ENCODE data around the gene DPH7.
"Not testable (repeated sequence)": the region's sequence is repeated elsewhere in the genome, so short reads cannot be mapped to it uniquely, and the experiment has no call there.

DPH7 gene

DNA sequence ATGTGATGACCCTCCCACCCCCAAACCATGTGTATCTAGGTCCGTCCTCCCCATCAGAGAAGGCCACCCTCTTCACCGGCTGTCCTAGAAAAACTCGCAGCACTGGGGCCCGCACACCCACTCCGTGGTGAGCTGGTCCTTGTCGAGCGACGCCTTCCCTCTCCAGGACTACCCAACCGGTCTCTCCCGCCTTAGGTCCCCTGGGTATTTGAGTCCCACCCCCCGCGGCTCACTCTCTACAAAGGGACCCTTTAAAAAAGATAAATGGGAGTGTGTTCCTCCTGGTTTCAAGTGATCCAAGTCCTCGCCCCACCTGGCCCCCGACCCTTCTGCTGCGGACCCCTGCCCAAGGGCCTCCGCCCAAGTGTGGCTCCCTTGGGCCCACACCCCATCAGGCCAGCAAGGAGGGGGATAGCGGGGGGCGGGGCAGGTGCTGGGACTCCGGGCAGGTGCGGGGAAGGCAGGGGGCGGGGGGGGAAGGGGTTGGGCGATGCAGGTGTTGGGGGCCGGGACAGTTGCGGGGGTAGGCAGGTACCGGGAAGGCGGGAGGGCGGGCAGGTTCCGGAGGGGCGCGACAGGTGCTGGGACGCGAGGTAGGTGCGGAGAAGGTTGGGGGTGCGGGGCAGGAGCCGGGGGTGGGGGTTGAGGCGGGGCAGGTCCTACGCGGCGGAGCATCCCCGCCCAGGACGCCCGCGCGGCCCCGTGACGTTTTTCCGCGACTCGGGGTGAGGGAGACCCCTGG, 25.8 kb upstream of the DPH7 start:
- H3K27ac ChIP-seq (ENCODE audit: low read length) = no peak overlapping the region
- H3K36me3 ChIP-seq (ENCODE audit: control insufficient read depth, low read depth, low read length) = no peaks in the 10 kb centered on the region
- H3K9me3 ChIP-seq (ENCODE audit: control insufficient read depth, low read depth, low read length) = no peaks in the 10 kb centered on the region
- H3K9ac ChIP-seq (ENCODE audit: low read length) = no peak overlapping the region
- no peak overlapping the region for H3K4me3 ChIP-seq (ENCODE audit: low read length)
- no peaks in the 10 kb centered on the region for H3K4me1 ChIP-seq (ENCODE audit: control insufficient read depth, low read depth, low read length)
- peaks cover 25% of the 10 kb centered on the region for H3K27me3 ChIP-seq (ENCODE audit: control insufficient read depth, insufficient read depth, low read length)

DNA sequence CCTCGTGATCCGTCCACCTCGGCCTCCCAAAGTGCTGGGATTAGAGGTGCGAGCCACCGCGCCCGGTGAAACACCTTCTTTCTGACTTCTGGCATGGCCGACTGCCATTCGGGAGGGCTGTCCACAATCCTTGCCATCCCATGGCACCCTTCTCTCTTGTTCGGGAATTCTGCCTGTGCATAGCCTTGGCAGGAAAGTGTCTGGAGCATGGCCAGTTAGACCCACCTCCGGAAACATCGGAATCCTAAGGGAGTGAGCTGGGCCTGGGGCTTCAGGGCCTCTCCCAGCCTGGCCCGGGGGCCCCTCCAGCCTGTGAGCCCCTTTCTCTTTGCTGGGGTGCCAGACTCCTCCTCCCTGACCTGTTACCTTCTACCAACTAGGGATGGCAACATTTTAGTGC, 25.2 kb upstream of the DPH7 start:
- H3K9me3 ChIP-seq (ENCODE audit: control insufficient read depth, low read depth, low read length) = no peaks in the 10 kb centered on the region
- no peaks in the 10 kb centered on the region for H3K4me1 ChIP-seq (ENCODE audit: control insufficient read depth, low read depth, low read length)
- H3K9ac ChIP-seq (ENCODE audit: low read length) = no peak overlapping the region
- no peak overlapping the region for H3K4me3 ChIP-seq (ENCODE audit: low read length)
- no peak overlapping the region for H3K27ac ChIP-seq (ENCODE audit: low read length)
- no peaks in the 10 kb centered on the region for H3K36me3 ChIP-seq (ENCODE audit: control insufficient read depth, low read depth, low read length)
- H3K27me3 ChIP-seq (ENCODE audit: control insufficient read depth, insufficient read depth, low read length) = peaks cover 25% of the 10 kb centered on the region

GRCh38 chr9:137602661-137603060, 23.9 kb upstream of the DPH7 start:
- Histone ChIP-seq H3K9ac (ENCODE audit: low read length) (no peak overlapping the region), H3K27ac (ENCODE audit: low read length) (no peak overlapping the region)

DNA sequence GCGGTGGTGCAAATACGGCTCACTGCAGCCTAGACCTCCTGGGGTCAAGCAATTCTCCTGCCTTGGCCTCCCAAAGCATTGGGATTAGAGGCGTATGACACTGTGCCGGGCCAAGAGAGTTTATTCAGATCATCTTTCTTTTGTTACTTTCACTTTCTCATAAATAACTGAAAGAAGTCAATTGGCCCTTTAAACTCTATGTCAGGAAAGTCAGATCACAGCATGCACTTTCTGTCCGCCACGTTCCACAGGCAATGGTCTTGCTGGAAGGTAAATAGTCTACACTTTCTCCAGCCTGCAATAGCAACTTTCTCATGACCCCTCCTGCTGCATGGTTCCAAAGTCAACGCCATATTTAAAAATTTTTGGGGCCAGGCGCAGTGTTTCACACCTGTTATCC, 20.2 kb upstream of the DPH7 start:
- no peaks in the 10 kb centered on the region for H3K4me1 ChIP-seq (ENCODE audit: control insufficient read depth, low read depth, low read length)
- H3K27me3 ChIP-seq (ENCODE audit: control insufficient read depth, insufficient read depth, low read length) = peaks cover 10% of the 10 kb centered on the region
- H3K27ac ChIP-seq (ENCODE audit: low read length) = no peak overlapping the region
- H3K36me3 ChIP-seq (ENCODE audit: control insufficient read depth, low read depth, low read length) = no peaks in the 10 kb centered on the region
- H3K4me3 ChIP-seq (ENCODE audit: low read length) = no peak overlapping the region
- H3K9ac ChIP-seq (ENCODE audit: low read length) = no peak overlapping the region
- H3K9me3 ChIP-seq (ENCODE audit: control insufficient read depth, low read depth, low read length) = no peaks in the 10 kb centered on the region

More at GRCh38 chr9:137602661-137603060, 23.9 kb upstream of the DPH7 start:
- Histone ChIP-seq H3K9me3 (ENCODE audit: control insufficient read depth, low read depth, low read length) (no peaks in the 10 kb centered on the region), H3K27me3 (ENCODE audit: control insufficient read depth, insufficient read depth, low read length) (peaks cover 25% of the 10 kb centered on the region), H3K4me1 (ENCODE audit: control insufficient read depth, low read depth, low read length) (no peaks in the 10 kb centered on the region), H3K36me3 (ENCODE audit: control insufficient read depth, low read depth, low read length) (no peaks in the 10 kb centered on the region), H3K4me3 (ENCODE audit: low read length) (no peak overlapping the region)

GRCh38 chr9:137596577-137596976, 17.9 kb upstream of the DPH7 start:
- H3K9ac ChIP-seq (ENCODE audit: low read length); H3K36me3 ChIP-seq (ENCODE audit: control insufficient read depth, low read depth, low read length): not testable (repeated sequence)

DNA sequence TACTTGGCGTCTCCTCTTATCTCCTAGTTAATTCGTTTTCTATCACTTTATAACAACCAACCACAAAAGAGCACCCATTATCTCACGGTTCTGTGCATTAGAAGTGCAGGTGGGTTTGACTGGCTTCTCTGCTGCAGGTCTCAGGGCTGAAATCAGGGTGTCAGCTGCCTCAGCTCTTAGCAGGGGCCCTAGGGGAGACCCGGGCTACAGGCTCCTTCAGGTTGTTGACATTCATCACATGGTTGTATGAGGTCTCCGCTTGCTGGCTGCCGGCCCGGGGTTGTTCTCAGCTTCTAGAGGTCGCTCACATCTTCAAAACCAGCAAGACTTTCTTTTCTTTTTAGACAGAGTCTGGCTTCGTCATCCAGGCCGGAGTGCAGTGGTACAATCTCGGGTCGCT, 14.5 kb upstream of the DPH7 start:
- Histone ChIP-seq H3K36me3 (ENCODE audit: control insufficient read depth, low read depth, low read length) (peaks cover 8% of the 10 kb centered on the region), H3K9me3 (ENCODE audit: control insufficient read depth, low read depth, low read length) (no peaks in the 10 kb centered on the region), H3K4me1 (ENCODE audit: control insufficient read depth, low read depth, low read length) (peaks cover 6% of the 10 kb centered on the region), H3K27ac (ENCODE audit: low read length) (no peak overlapping the region), H3K27me3 (ENCODE audit: control insufficient read depth, insufficient read depth, low read length) (no peaks in the 10 kb centered on the region), H3K4me3 (ENCODE audit: low read length) (no peak overlapping the region), H3K9ac (ENCODE audit: low read length) (no peak overlapping the region)

More at GRCh38 chr9:137596577-137596976, 17.9 kb upstream of the DPH7 start:
- H3K27me3 ChIP-seq (ENCODE audit: control insufficient read depth, insufficient read depth, low read length); H3K4me3 ChIP-seq (ENCODE audit: low read length); H3K27ac ChIP-seq (ENCODE audit: low read length); H3K9me3 ChIP-seq (ENCODE audit: control insufficient read depth, low read depth, low read length); H3K4me1 ChIP-seq (ENCODE audit: control insufficient read depth, low read depth, low read length): not testable (repeated sequence)

DNA sequence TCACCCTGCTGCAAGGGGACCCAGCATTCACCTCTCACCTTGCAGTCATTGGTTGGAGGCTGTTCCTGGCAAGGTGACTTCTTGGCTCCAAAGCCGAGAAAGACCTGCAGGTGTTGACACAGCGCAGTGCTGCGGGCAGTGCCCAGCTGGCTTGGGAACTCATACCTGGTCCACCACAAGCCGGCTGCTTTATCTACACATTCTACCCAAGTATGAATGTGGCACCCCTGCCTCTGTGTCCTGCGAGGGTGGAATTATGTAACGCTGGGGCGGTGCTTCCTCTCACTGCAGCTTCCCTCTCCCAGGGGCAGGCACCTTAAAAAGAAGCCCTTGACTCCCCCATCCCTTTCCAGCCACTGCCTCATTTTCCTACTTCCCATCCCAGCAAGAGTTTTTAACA, 14.0 kb upstream of the DPH7 start:
- Histone ChIP-seq H3K27ac (ENCODE audit: low read length) (no peak overlapping the region), H3K4me1 (ENCODE audit: control insufficient read depth, low read depth, low read length) (peaks cover 6% of the 10 kb centered on the region), H3K27me3 (ENCODE audit: control insufficient read depth, insufficient read depth, low read length) (no peaks in the 10 kb centered on the region), H3K4me3 (ENCODE audit: low read length) (no peak overlapping the region), H3K36me3 (ENCODE audit: control insufficient read depth, low read depth, low read length) (peaks cover 12% of the 10 kb centered on the region), H3K9ac (ENCODE audit: low read length) (no peak overlapping the region), H3K9me3 (ENCODE audit: control insufficient read depth, low read depth, low read length) (no peaks in the 10 kb centered on the region)

DNA sequence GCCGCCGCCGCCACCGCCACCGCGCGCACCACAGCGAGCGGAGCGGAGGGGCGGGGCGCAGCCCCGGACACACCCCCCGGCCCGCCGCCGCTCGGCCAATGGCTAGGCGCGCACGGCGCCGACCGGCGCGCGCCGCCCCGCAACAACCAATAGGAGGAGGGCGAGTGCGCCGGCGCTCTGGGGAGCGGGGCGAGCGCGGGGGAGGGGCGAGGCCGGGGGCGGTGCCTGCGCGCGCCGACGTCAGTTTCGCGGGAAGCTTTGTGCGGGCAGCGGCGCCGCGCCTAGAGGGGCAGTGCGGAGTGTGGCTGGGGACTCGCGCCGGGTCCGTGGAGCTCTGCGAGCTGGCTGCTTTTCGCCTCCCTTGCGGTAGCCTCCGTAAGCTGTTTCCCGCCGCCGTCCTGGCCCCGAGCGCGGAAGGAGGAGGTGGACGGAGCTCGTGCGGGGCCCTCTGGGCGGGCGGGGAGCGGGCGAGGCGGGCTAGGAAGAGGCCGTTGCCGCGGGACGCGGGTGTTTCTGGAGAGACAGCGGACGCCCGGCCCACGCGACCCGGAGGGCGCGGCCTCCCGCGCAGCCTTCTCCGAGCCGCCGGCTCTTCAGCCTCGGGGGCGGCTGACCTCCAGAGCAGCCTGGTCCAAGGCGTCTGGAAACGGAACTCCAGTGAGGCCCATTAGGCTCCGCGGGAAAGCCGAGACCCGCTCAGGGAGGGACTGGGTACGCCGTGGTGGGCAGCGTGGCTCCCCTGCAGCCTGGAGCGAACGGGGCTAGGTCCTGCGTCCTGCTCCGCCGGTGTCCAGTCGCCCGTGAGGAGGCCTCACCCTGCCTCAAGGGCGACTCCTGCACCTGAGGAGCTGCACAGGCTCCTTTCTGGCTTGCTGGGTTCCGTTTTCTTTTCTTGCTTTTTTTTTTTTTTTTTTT, 12.0 kb upstream of the DPH7 start, which contains the start of gene ZMYND19:
TSS of gene ZMYND19 (minus strand) at position 44 of the 915 bp plus-strand sequence. CDS start 249 bp downstream, outside the sequence.
- Histone ChIP-seq H3K9me3 (ENCODE audit: control insufficient read depth, low read depth, low read length) (no peaks in the 10 kb centered on the region), H3K27ac (ENCODE audit: low read length) (no peak within 1 kb of the TSS)

GRCh38 chr9:137590123-137590468, 11.4 kb upstream of the DPH7 start:
- Histone ChIP-seq H3K4me3 (ENCODE audit: low read length) (peak overlapping the region; percentile 71), H3K9ac (ENCODE audit: low read length) (no peak overlapping the region), H3K4me1 (ENCODE audit: control insufficient read depth, low read depth, low read length) (peaks cover 6% of the 10 kb centered on the region), H3K36me3 (ENCODE audit: control insufficient read depth, low read depth, low read length) (peaks cover 36% of the 10 kb centered on the region), H3K9me3 (ENCODE audit: control insufficient read depth, low read depth, low read length) (no peaks in the 10 kb centered on the region), H3K27ac (ENCODE audit: low read length) (no peak overlapping the region), H3K27me3 (ENCODE audit: control insufficient read depth, insufficient read depth, low read length) (no peaks in the 10 kb centered on the region)

More for the DNA sequence above, 12.0 kb upstream of the DPH7 start, which contains the start of gene ZMYND19:
- Histone ChIP-seq H3K9ac (ENCODE audit: low read length) (peak within 1 kb of the TSS; percentile 62), H3K4me3 (ENCODE audit: low read length) (peak within 1 kb of the TSS; percentile 75), H3K36me3 (ENCODE audit: control insufficient read depth, low read depth, low read length) (peaks cover 32% of the 10 kb centered on the region), H3K4me1 (ENCODE audit: control insufficient read depth, low read depth, low read length) (peaks cover 6% of the 10 kb centered on the region), H3K27me3 (ENCODE audit: control insufficient read depth, insufficient read depth, low read length) (no peaks in the 10 kb centered on the region)

DNA sequence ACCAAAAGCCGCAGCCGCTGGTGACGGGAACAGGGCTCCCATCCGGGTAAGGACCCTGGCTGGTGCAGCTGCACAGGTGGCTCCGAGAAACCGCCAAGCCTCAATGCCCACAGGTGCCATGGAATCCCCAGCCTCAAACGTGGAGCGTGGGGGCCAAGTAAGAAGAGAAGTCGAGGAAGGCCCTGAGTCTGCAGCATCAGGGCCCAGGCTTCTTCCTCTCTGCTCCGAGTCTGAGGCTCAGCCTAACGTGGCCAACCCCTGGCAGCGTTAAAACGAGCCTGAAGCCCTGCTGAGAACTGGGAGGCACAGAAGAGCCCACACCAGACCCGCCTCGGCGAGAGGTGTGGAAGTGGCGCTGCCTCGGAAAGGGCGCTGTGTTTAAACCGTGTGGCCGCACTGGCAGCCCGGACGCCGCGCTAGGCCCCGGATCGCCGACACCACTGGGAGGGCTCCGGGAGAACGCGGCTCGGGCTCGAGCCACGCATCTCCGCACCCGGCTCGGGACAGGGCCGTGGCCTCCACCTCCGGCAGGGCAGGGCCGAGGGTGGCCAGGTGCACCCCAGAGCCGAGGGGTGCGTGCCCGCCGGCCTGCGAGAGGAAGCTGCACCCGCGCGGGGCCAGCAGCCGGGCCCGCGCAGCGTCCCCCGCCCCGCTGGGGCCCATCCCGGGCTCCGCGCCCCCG, 10.9 kb upstream of the DPH7 start:
- Histone ChIP-seq H3K9me3 (ENCODE audit: control insufficient read depth, low read depth, low read length) (no peaks in the 10 kb centered on the region), H3K27me3 (ENCODE audit: control insufficient read depth, insufficient read depth, low read length) (no peaks in the 10 kb centered on the region), H3K4me1 (ENCODE audit: control insufficient read depth, low read depth, low read length) (peaks cover 6% of the 10 kb centered on the region), H3K9ac (ENCODE audit: low read length) (peak overlapping the region; percentile 62), H3K4me3 (ENCODE audit: low read length) (peak overlapping the region; percentile 71), H3K27ac (ENCODE audit: low read length) (no peak overlapping the region), H3K36me3 (ENCODE audit: control insufficient read depth, low read depth, low read length) (peaks cover 36% of the 10 kb centered on the region)

DNA sequence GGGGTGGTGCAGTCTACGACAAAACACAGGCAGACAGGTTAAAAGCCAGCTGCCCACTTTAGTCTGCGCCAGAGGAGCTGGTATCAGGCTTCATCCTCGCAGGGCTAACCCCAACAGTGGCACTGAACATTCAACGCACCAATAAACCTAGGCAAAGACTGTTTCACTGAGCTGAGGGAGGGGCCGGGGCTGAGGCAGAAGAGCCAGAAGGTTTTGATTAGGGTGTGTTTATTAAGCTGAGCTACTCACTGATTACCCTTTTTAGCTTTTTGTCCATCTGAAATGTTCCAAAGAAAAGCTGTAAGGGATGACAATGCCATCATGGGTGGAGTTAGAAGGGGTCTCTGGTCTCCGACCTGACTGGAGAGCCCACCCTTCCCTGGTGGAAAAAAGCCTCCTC, 10.2 kb upstream of the DPH7 start:
- H3K27ac ChIP-seq (ENCODE audit: low read length) = no peak overlapping the region
- peaks cover 40% of the 10 kb centered on the region for H3K36me3 ChIP-seq (ENCODE audit: control insufficient read depth, low read depth, low read length)
- H3K4me3 ChIP-seq (ENCODE audit: low read length) = peak overlapping the region; percentile 71
- H3K4me1 ChIP-seq (ENCODE audit: control insufficient read depth, low read depth, low read length) = peaks cover 6% of the 10 kb centered on the region
- no peaks in the 10 kb centered on the region for H3K27me3 ChIP-seq (ENCODE audit: control insufficient read depth, insufficient read depth, low read length)
- H3K9ac ChIP-seq (ENCODE audit: low read length) = peak overlapping the region; percentile 62
- H3K9me3 ChIP-seq (ENCODE audit: control insufficient read depth, low read depth, low read length) = no peaks in the 10 kb centered on the region

Data from iPS-18a (cell line).